SK-N-SH (cell line): ENCODE data around the gene WSCD1. TPM values are rescaled to one million over a fixed set of nuclear protein-coding genes. Genes with fewer than 3 reads are reported as not detected.

Source experiments
- CTCF ChIA-PET: fragments of 300-600, 350-600 bp; formaldehyde crosslinking; extraction: SDS; loops from one replicate; lab custom pipeline; 2021; lab: Yijun Ruan, JAX
- POLR2A ChIA-PET: fragments of 350-600 bp; sonication (Branson Sonifier 250); formaldehyde crosslinking; extraction: SDS; loops from one replicate; lab custom pipeline; 2020; ENCODE audit warnings: antibody characterized with exemption, inconsistent platforms; lab: Yijun Ruan, JAX
- DNase-seq: peaks from one replicate; pipeline ENCODE4 v3.0.0; 2012
- H2AFZ ChIP-seq: fragments of 200-600 bp; sonication (generic); 2 replicates; pipeline ENCODE4 v1.8.1; 2016; ENCODE audit warnings: antibody characterized with exemption, mild to moderate bottlenecking, low read depth
- H3F3A ChIP-seq: fragments of 200-600 bp; sonication (generic); replicated peaks from 2 replicates; pipeline ENCODE3; 2016; ENCODE audit warnings: antibody characterized with exemption, mild to moderate bottlenecking; ENCODE audit not compliant: insufficient read depth
- H3K27ac ChIP-seq, 2 experiments: fragments of 200-500 bp in 1 of 2; fragments of 200-600 bp in 1 of 2; sonication (Bioruptor generic) in 1 of 2; sonication (generic), shearing (Covaris generic) in 1 of 2; 2 replicates each; pipeline versions ENCODE4 v1.5.1 to v1.6.1; 2014 to 2016; ENCODE audit warnings: low read depth in 2 of 2, inconsistent platforms in 1 of 2, low read length in 1 of 2, mild to moderate bottlenecking in 1 of 2, mixed read lengths in 1 of 2
- H3K27me3 ChIP-seq: fragments of 200-600 bp; sonication (generic), shearing (Covaris generic); 2 replicates; pipeline ENCODE4 v1.6.1; 2016; ENCODE audit warnings: mixed run types; ENCODE audit not compliant: insufficient read depth
- H3K36me3 ChIP-seq, 2 experiments: fragments of 200-500 bp in 1 of 2; fragments of 200-600 bp in 1 of 2; sonication (Bioruptor generic) in 1 of 2; sonication (generic) in 1 of 2; replicated peaks in 1 of 2; 2 replicates each; pipeline versions ENCODE3 to v1.5.1; 2014 to 2016; ENCODE audit warnings: low read length in 1 of 2, mild to moderate bottlenecking in 1 of 2; ENCODE audit not compliant: insufficient read depth in 2 of 2, control insufficient read depth in 1 of 2
- H3K4me1 ChIP-seq, 2 experiments: fragments of 200-500 bp in 1 of 2; fragments of 200-600 bp in 1 of 2; sonication (Bioruptor generic) in 1 of 2; sonication (generic), shearing (Covaris generic) in 1 of 2; 2 replicates each; pipeline versions ENCODE4 v1.5.1 to v1.6.1; 2014 to 2016; ENCODE audit warnings: low read depth in 1 of 2, low read length in 1 of 2, mixed run types in 1 of 2; ENCODE audit not compliant: insufficient read depth in 2 of 2, control insufficient read depth in 1 of 2
- H3K4me2 ChIP-seq: fragments of 200-600 bp; sonication (generic), shearing (Covaris generic); 2 replicates; pipeline ENCODE4 v1.6.1; 2017; ENCODE audit warnings: mixed run types
- H3K4me3 ChIP-seq, 2 experiments: fragments of 200-500 bp in 1 of 2; fragments of 200-600 bp in 1 of 2; sonication (Bioruptor generic) in 1 of 2; sonication (generic), shearing (Covaris generic) in 1 of 2; 2 replicates each; pipeline versions ENCODE4 v1.5.1 to v1.8.1; 2014 to 2016; ENCODE audit warnings: low read depth in 2 of 2, inconsistent platforms in 1 of 2, low read length in 1 of 2, mild to moderate bottlenecking in 1 of 2, mixed read lengths in 1 of 2, moderate library complexity in 1 of 2
- H3K79me2 ChIP-seq: fragments of 200-600 bp; sonication (generic); 2 replicates; pipeline ENCODE4 v1.8.1; 2017; ENCODE audit warnings: mild to moderate bottlenecking; ENCODE audit not compliant: insufficient read depth
- H3K9ac ChIP-seq: fragments of 200-600 bp; sonication (generic); 2 replicates; pipeline ENCODE4 v1.6.1; 2017; ENCODE audit warnings: mixed run types
- H3K9me2 ChIP-seq: fragments of 200-600 bp; sonication (generic); 2 replicates; pipeline ENCODE4 v1.6.1; 2017; ENCODE audit warnings: mixed run types
- H3K9me3 ChIP-seq: fragments of 200-600 bp; sonication (generic); 2 replicates; pipeline ENCODE4 v1.6.1; 2017; ENCODE audit warnings: mixed run types, mild to moderate bottlenecking, moderate library complexity
- H4K20me1 ChIP-seq: fragments of 200-600 bp; sonication (generic); 2 replicates; pipeline ENCODE4 v1.6.1; 2017; ENCODE audit warnings: mild to moderate bottlenecking, mixed run types; ENCODE audit not compliant: insufficient read depth
- FOSL2 ChIP-seq: IDR thresholded peaks from 2 replicates; pipeline ENCODE4 v1.4.0; 2012; ENCODE audit warnings: low read depth, mild to moderate bottlenecking, moderate library complexity, borderline replicate concordance
- FOXJ3 ChIP-seq: sonication (generic); formaldehyde crosslinking; IDR thresholded peaks from 2 replicates; pipeline ENCODE4 v1.5.1; 2020; ENCODE audit warnings: mild to moderate bottlenecking, missing genetic modification reagents
- GABPA ChIP-seq: IDR thresholded peaks from 2 replicates; pipeline ENCODE4 v1.4.0; 2012; ENCODE audit warnings: low read depth, mild to moderate bottlenecking
- GATA2 ChIP-seq: sonication (generic); formaldehyde crosslinking; IDR thresholded peaks from 2 replicates; pipeline ENCODE4 v1.5.0; 2020; ENCODE audit warnings: mild to moderate bottlenecking, missing genetic modification reagents
- MXI1 ChIP-seq: IDR thresholded peaks from 2 replicates; pipeline ENCODE4 v1.6.1; 2012; ENCODE audit warnings: mild to moderate bottlenecking, low read depth, low read length, improper control_type of control experiment
- RCOR1 ChIP-seq: fragments of 150-350 bp; IDR thresholded peaks from 2 replicates; pipeline ENCODE4 v1.6.1; 2017; ENCODE audit warnings: antibody characterized with exemption, low read length
- RXRA ChIP-seq: IDR thresholded peaks from 2 replicates; pipeline ENCODE4 v1.4.0; 2012; ENCODE audit warnings: low read depth, mild to moderate bottlenecking, borderline replicate concordance
- WGBS: methylation state at CpG from one replicate; pipeline ENCODE4 v1.1.6; 2017; ENCODE audit warnings: low lambda C conversion rate; 5-methylcytosine and 5-hydroxymethylcytosine counted together
- polyA plus RNA-seq, 3 experiments: library from polyadenylated mRNA; depleted of rRNA; stranded (reverse); fragments of >200 nt; gene quantifications; 2 replicates each; pipeline ENCODE4 v1.2.3, GENCODE V29; 2012
- TF ChIP-seq, protein P1 (sequence below): IDR thresholded peaks from 2 replicates; pipeline ENCODE4 v1.4.0; 2012; ENCODE audit warnings: low read depth, borderline replicate concordance
- TF ChIP-seq, protein P2 (sequence below): IDR thresholded peaks from 2 replicates; pipeline ENCODE4 v1.4.0; 2012; ENCODE audit warnings: low read depth, borderline replicate concordance
- TF ChIP-seq, protein P3 (sequence below): IDR thresholded peaks from 2 replicates; pipeline ENCODE4 v1.4.0; 2012; ENCODE audit warnings: low read depth
- TF ChIP-seq, protein P4 (sequence below): fragments of 150-350 bp; IDR thresholded peaks from 2 replicates; pipeline ENCODE4 v1.6.1; 2017; ENCODE audit warnings: antibody characterized with exemption, low read length, low read depth, borderline replicate concordance

The WSCD1 gene
- polyA plus RNA-seq, 1 of the 3 experiments (the other 2 are of a cell fraction) = 0.03 TPM

DNA sequence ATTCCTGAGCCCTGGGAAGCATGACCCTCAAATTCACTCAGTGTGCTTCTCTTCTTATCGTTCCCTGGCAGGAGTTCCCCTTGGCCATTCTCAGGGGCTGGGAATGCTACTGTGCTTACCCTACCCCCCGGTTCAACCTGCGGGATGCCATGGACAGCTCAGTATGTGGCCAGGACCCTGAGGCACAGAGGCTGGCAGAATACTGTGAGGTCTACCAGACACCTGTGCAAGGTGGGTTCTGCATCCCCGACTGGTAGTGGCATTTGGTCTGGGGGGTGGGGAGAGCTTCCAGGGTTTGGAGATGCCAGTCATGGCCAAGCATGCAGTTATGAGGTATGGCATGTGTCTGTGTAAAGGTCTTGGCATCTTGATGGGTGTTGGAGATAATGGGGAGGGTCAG, 39.4 kb downstream of the WSCD1 start:
- no peaks in the 10 kb centered on the region for H3K9me2 ChIP-seq
- no peak overlapping the region for H2AFZ ChIP-seq
- H3K79me2 ChIP-seq = no peaks in the 10 kb centered on the region
- ChIA-PET CTCF (no interaction called here), POLR2A (no interaction called here)
- TF ChIP-seq GABPA = no peak
- 21% methylated on average over 4 of the region's 4 CpGs for WGBS
- H3K9ac ChIP-seq = no peak overlapping the region
- H3K9me3 ChIP-seq = no peaks in the 10 kb centered on the region
- no peaks in the 10 kb centered on the region for H4K20me1 ChIP-seq
- H3F3A ChIP-seq = no peaks in the 10 kb centered on the region
- H3K4me2 ChIP-seq = no peak overlapping the region
- DNase-seq = no peak
- no peak overlapping the region for H3K4me3 ChIP-seq
- no peaks in the 10 kb centered on the region for H3K4me1 ChIP-seq
- H3K27ac ChIP-seq = no peak overlapping the region
- H3K36me3 ChIP-seq = no peaks in the 10 kb centered on the region
- H3K27me3 ChIP-seq = no peaks in the 10 kb centered on the region; the same call in 1 of the 2 replicates

- CTCF ChIA-PET = no interaction called here
- Histone ChIP-seq H3K4me3 (no peak overlapping the region), H3K9me2 (no peaks in the 10 kb centered on the region), H2AFZ (no peak overlapping the region), H3K9me3 (no peaks in the 10 kb centered on the region), H3K36me3 (no peaks in the 10 kb centered on the region), H3K27ac (no peak overlapping the region), H3F3A (no peaks in the 10 kb centered on the region), H4K20me1 (no peaks in the 10 kb centered on the region), H3K4me2 (no peak overlapping the region), H3K9ac (no peak overlapping the region), H3K27me3 (no peaks in the 10 kb centered on the region; the same call in 1 of the 2 replicates), H3K79me2 (no peaks in the 10 kb centered on the region), H3K4me1 (no peaks in the 10 kb centered on the region)
- TF ChIP-seq MXI1 (no peak), FOSL2 (no peak), RCOR1 (no peak), RXRA (no peak), GATA2 (CRISPR knock-in tag) (no peak), FOXJ3 (CRISPR knock-in tag) (no peak)
- TF ChIP-seq, protein P1, sequence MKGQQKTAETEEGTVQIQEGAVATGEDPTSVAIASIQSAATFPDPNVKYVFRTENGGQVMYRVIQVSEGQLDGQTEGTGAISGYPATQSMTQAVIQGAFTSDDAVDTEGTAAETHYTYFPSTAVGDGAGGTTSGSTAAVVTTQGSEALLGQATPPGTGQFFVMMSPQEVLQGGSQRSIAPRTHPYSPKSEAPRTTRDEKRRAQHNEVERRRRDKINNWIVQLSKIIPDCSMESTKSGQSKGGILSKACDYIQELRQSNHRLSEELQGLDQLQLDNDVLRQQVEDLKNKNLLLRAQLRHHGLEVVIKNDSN = no peak
- TF ChIP-seq, protein P2, sequence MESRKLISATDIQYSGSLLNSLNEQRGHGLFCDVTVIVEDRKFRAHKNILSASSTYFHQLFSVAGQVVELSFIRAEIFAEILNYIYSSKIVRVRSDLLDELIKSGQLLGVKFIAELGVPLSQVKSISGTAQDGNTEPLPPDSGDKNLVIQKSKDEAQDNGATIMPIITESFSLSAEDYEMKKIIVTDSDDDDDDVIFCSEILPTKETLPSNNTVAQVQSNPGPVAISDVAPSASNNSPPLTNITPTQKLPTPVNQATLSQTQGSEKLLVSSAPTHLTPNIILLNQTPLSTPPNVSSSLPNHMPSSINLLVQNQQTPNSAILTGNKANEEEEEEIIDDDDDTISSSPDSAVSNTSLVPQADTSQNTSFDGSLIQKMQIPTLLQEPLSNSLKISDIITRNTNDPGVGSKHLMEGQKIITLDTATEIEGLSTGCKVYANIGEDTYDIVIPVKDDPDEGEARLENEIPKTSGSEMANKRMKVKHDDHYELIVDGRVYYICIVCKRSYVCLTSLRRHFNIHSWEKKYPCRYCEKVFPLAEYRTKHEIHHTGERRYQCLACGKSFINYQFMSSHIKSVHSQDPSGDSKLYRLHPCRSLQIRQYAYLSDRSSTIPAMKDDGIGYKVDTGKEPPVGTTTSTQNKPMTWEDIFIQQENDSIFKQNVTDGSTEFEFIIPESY = no peak
- TF ChIP-seq, protein P3, sequence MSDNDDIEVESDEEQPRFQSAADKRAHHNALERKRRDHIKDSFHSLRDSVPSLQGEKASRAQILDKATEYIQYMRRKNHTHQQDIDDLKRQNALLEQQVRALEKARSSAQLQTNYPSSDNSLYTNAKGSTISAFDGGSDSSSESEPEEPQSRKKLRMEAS = no peak
- TF ChIP-seq, protein P4, sequence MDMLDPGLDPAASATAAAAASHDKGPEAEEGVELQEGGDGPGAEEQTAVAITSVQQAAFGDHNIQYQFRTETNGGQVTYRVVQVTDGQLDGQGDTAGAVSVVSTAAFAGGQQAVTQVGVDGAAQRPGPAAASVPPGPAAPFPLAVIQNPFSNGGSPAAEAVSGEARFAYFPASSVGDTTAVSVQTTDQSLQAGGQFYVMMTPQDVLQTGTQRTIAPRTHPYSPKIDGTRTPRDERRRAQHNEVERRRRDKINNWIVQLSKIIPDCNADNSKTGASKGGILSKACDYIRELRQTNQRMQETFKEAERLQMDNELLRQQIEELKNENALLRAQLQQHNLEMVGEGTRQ = no peak
- 33% methylated on average over 2 of the region's 4 CpGs for WGBS
- POLR2A ChIA-PET = no interaction called here
- DNase-seq = no peak
Observed at GRCh38 chr17:6110088-6110487, 39.9 kb downstream of the WSCD1 start.
